ENCODE data around the gene TMEM175. TPM values are rescaled to one million over a fixed set of nuclear protein-coding genes. Genes with fewer than 3 reads are reported as not detected.

The TMEM175 gene
- total and polyA plus RNA-seq, 2 of the 4 experiments (the other 2 are of a cell fraction), result 7.7 to 41.9 TPM

DNA sequence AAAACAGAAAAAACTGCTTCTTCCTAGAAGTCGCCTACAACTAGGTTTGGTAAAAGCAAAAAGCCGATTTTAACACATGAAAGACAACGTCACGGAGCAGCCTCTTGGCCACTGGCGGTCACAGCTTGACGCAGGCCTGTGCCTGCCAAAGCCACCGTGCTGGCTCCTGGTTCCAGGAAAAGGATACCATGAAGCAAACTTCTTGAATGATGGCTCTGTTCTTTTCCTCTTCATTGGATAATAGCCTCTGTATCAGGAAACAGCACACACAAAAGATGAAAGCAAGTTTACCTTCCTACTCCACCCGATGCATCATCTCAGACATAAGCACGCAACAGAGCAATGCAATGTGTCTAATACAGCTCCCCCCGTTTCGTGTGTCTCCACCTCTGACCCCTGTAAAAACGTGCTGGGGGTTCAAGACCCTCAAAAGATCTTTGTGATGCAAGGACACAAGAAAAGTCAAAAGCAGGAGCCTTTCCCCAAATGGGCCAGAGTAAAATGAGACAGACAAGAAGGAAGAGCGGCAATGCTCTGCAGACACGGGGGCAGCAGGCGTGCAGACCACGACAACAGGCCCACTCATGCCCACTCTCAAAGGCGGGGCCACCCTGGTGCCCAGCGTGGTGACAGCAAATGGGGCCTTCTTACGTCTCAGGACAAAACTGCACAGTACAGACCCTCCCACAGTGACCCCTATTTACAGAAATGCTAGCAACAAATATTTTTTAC, 19.5 kb upstream of the TMEM175 start:
- ChIA-PET POLR2A (ENCODE audit: unreplicated experiment) (no interaction called here), CTCF (no interaction called here)
- Histone ChIP-seq H3K9me3 (ENCODE audit: control insufficient read depth, insufficient read depth, low read length) (no peaks in the 10 kb centered on the region), H3K27me3 (ENCODE audit: control insufficient read depth, insufficient read depth, low read length) (no peaks in the 10 kb centered on the region), H3K9me1 (ENCODE audit: insufficient read depth, low read length) (peaks cover 5% of the 10 kb centered on the region; the same call in 1 of the 2 replicates), H3K23ac (ENCODE audit: low read depth, low read length) (no peak overlapping the region), H3K36me3 (ENCODE audit: control insufficient read depth, insufficient read depth, low read length) (peaks cover 19% of the 10 kb centered on the region), H2AK9ac (replicated peaks; ENCODE audit: low read depth, low read length, poor library complexity) (no peak overlapping the region), H2AFZ (replicated peaks; ENCODE audit: low read length, poor library complexity) (no peak overlapping the region), H3K4me3 (ENCODE audit: insufficient read depth, low read depth, low read length) (no peak overlapping the region), H2AK5ac (ENCODE audit: low read depth, low read length) (no peak overlapping the region), H3K14ac (replicated peaks; ENCODE audit: low read depth, low read length) (no peak overlapping the region), H2BK15ac (ENCODE audit: low read depth, low read length) (no peak overlapping the region), H4K5ac (ENCODE audit: low read depth, low read length) (no peak overlapping the region), H4K20me1 (ENCODE audit: insufficient read depth, low read length) (peaks cover 72% of the 10 kb centered on the region), H4K91ac (ENCODE audit: insufficient read depth, low read depth, low read length) (no peak overlapping the region), H2BK120ac (ENCODE audit: low read depth, low read length) (no peak overlapping the region), H2BK20ac (ENCODE audit: low read depth, low read length) (no peak overlapping the region), H3K4me2 (ENCODE audit: low read depth, low read length) (no peak overlapping the region), H3K9ac (ENCODE audit: low read depth, low read length) (no peak overlapping the region), H3K27ac (ENCODE audit: insufficient read depth, low read length) (no peak overlapping the region), H4K8ac (ENCODE audit: low read depth in 2 of 2, low read length in 2 of 2) (no peak overlapping the region), H2BK5ac (ENCODE audit: low read depth, low read length, poor library complexity, severe bottlenecking) (no peak overlapping the region), H3K56ac (ENCODE audit: extremely low read depth, insufficient read depth, low read length) (no peak overlapping the region), H3K4me1 (ENCODE audit: control insufficient read depth, insufficient read depth, low read length) (peaks cover 3% of the 10 kb centered on the region; the same call in 1 of the 2 replicates), H3K79me1 (ENCODE audit: low read depth in 1 of 2, low read length in 2 of 2) (peaks cover 9 to 65% of the 10 kb centered on the region in 2 experiments), H3K18ac (ENCODE audit: low read depth, low read length) (no peak overlapping the region), H3K4ac (ENCODE audit: low read depth, low read length) (no peak overlapping the region)
- TF ChIP-seq ELK1 (IDR thresholded peaks at IDR 0.05; ENCODE audit: borderline replicate concordance, low read depth, low read length) (no peak), RAD21 (IDR thresholded peaks at IDR 0.05; ENCODE audit: low read length) (no peak), USF2 (IDR thresholded peaks at IDR 0.05; ENCODE audit: low read depth, low read length) (no peak), SMC3 (IDR thresholded peaks at IDR 0.05; ENCODE audit: low read depth, low read length) (no peak), CEBPB (IDR thresholded peaks at IDR 0.05; ENCODE audit: low read depth, low read length) (no peak)
- dilution Hi-C loops (cut with HindIII; ENCODE audit: low sequenced_read_pairs, unreplicated experiment) (no loop called here), in situ Hi-C loops (cut with MboI; ENCODE audit: low sequenced_read_pairs) (no loop called here), intact Hi-C loops (cut with micrococcal nuclease) (no loop called here)
- ATAC-seq (ENCODE audit: low read depth), result no peak
- BruUV-seq (replicated peaks), result no TSS peak
- WGBS, 2 experiments (ENCODE audit: extremely low coverage in 2 of 2, insufficient read length in 1 of 2), result 89% methylated on average over 13 of the region's 19 CpGs; no CpG with 5 or more reads in 1 of the 2 experiments
- DNase-seq, result no peak
